HepG2 (cell line): ENCODE measurements around the gene EPB41L4A. TPM values are rescaled to one million over a fixed set of nuclear protein-coding genes. Genes with fewer than 3 reads are reported as not detected.

ENCODE experiments used
- ATAC-seq: fragments of 200-7000 bp; cut with Tn5 transposase; 3 replicates; pipeline ENCODE4 v1.9.1; 2020; ENCODE audit warnings: mild to moderate bottlenecking, moderate library complexity
- BruUV-seq: library from RNA; stranded (reverse); fragments of 400-500 nt; replicated peaks from 2 replicates; lab custom pipeline; 2021; lab: Mats Ljungman, UMichigan
- CTCF ChIA-PET: fragments of 300-600 bp; formaldehyde crosslinking; extraction: SDS; loops from one replicate; lab custom pipeline; 2021; ENCODE audit warnings: low total read pairs, inconsistent platforms, low intra/inter-chr PET ratio; lab: Yijun Ruan, JAX
- POLR2A ChIA-PET: fragments of 350-600 bp; sonication (Branson Sonifier 250); formaldehyde crosslinking; loops from one replicate; lab custom pipeline; 2020; ENCODE audit warnings: antibody characterized with exemption, inconsistent platforms; lab: Yijun Ruan, JAX
- DNase-seq: peaks from one replicate; pipeline ENCODE4 v3.0.0-alpha.2; 2015; ENCODE audit warnings: low spot score
- FAIRE-seq: peaks from 3 replicates; lab custom pipeline; 2011; peaks lifted over from hg19 to GRCh38; lab: Jason Lieb, UNC
- H2AFZ ChIP-seq: one replicate; pipeline ENCODE4 v1.6.1; 2011; ENCODE audit warnings: low read length, inconsistent platforms
- H3K27ac ChIP-seq: fragments of 300-600 bp; 3 replicates; pipeline ENCODE4 v1.8.0; 2011; ENCODE audit warnings: mixed run types, mild to moderate bottlenecking, mixed read lengths, low read length, inconsistent platforms; ENCODE audit not compliant: insufficient read depth; ENCODE audit errors: extremely low read length
- H3K27me3 ChIP-seq, 2 experiments: fragments of 200-600 bp in 1 of 2; 2 replicates in 1 of 2; 3 replicates in 1 of 2; pipeline versions ENCODE4 v1.6.0 to v1.8.0; 2011; ENCODE audit warnings: low read length in 2 of 2, mild to moderate bottlenecking in 2 of 2, moderate library complexity in 2 of 2, inconsistent platforms in 1 of 2; ENCODE audit not compliant: insufficient read depth in 2 of 2, control insufficient read depth in 1 of 2
- H3K36me3 ChIP-seq, 2 experiments: fragments of 200-600 bp in 1 of 2; replicated peaks in 1 of 2; 2 replicates in 1 of 2; 3 replicates in 1 of 2; pipeline versions ENCODE4 v1.5.1 to v1.8.0; 2011; ENCODE audit warnings: low read length in 2 of 2, inconsistent platforms in 1 of 2; ENCODE audit not compliant: insufficient read depth in 2 of 2, control insufficient read depth in 1 of 2
- H3K4me1 ChIP-seq: 2 replicates; pipeline ENCODE4 v1.5.1; 2012; ENCODE audit warnings: low read length, inconsistent platforms; ENCODE audit not compliant: insufficient read depth
- H3K4me2 ChIP-seq: 2 replicates; pipeline ENCODE4 v1.6.0; 2011; ENCODE audit warnings: low read depth, low read length, inconsistent platforms
- H3K4me3 ChIP-seq, 3 experiments: fragments of 200-600 bp in 1 of 3; sonication (generic), shearing (Covaris generic) in 1 of 3; replicated peaks in 1 of 3; 2 replicates each; pipeline ENCODE4 v1.5.1; 2011 to 2016; ENCODE audit warnings: low read length in 3 of 3, inconsistent platforms in 2 of 3, low read depth in 2 of 3, mild to moderate bottlenecking in 2 of 3, control low read depth in 1 of 3, mixed read lengths in 1 of 3; ENCODE audit not compliant: insufficient read depth in 1 of 3
- H3K79me2 ChIP-seq: one replicate; pipeline ENCODE4 v1.6.1; 2011; ENCODE audit warnings: low read length, inconsistent platforms; ENCODE audit not compliant: insufficient read depth
- H3K9ac ChIP-seq: 2 replicates; pipeline ENCODE4 v1.6.0; 2011; ENCODE audit warnings: mild to moderate bottlenecking, low read depth, low read length, inconsistent platforms; ENCODE audit not compliant: insufficient read depth
- H3K9me3 ChIP-seq: 2 replicates; pipeline ENCODE4 v1.5.1; 2012; ENCODE audit warnings: mild to moderate bottlenecking, low read length
- H4K20me1 ChIP-seq: 2 replicates; pipeline ENCODE4 v1.6.0; 2011; ENCODE audit warnings: inconsistent platforms, mild to moderate bottlenecking, low read length, moderate library complexity; ENCODE audit not compliant: insufficient read depth
- ATM ChIP-seq: fragments of 450-650 bp; IDR thresholded peaks from 2 replicates; pipeline ENCODE4 v1.7.1; 2017; ENCODE audit warnings: mild to moderate bottlenecking, borderline replicate concordance
- MAFK ChIP-seq, 2 experiments: IDR thresholded peaks in 1 of 2; conservative IDR thresholded peaks in 1 of 2; 2 replicates each; pipeline ENCODE4 v1.6.1; 2011; ENCODE audit warnings: improper control_type of control experiment in 2 of 2, low read length in 2 of 2
- NFE2L2 ChIP-seq: fragments of 150-350 bp; IDR thresholded peaks from 2 replicates; pipeline ENCODE4 v1.6.1; 2014; ENCODE audit warnings: low read length
- REL ChIP-seq: sonication (generic); formaldehyde crosslinking; conservative IDR thresholded peaks from 2 replicates; pipeline ENCODE4 v1.8.0; 2022; ENCODE audit warnings: mild to moderate bottlenecking, missing genetic modification reagents, moderate library complexity
- RNF219 ChIP-seq: sonication (generic); formaldehyde crosslinking; IDR thresholded peaks from 2 replicates; pipeline ENCODE4 v1.5.0; 2020; ENCODE audit warnings: mild to moderate bottlenecking, missing genetic modification reagents
- ZMYM2 ChIP-seq: sonication (generic); formaldehyde crosslinking; IDR thresholded peaks from 2 replicates; pipeline ENCODE4 v1.8.0; 2022; ENCODE audit warnings: mild to moderate bottlenecking, missing genetic modification reagents
- ZNF24 ChIP-seq: fragments of 450-650 bp; IDR thresholded peaks from 2 replicates; pipeline ENCODE4 v1.6.1; 2017; ENCODE audit warnings: antibody characterized with exemption, mild to moderate bottlenecking
- ZNF496 ChIP-seq: sonication (generic); formaldehyde crosslinking; IDR thresholded peaks from 2 replicates; pipeline ENCODE4 v1.8.1; 2023; ENCODE audit warnings: mild to moderate bottlenecking, moderate library complexity, missing genetic modification reagents; ENCODE audit not compliant: insufficient replicate concordance
- WGBS: methylation state at CpG from one replicate; pipeline ENCODE4 v1.1.6; 2017; ENCODE audit warnings: low lambda C conversion rate; 5-methylcytosine and 5-hydroxymethylcytosine counted together
- in situ Hi-C: cut with HindIII; loops from 2 replicates; pipeline ENCODE4 v1.10.0; 2017; ENCODE audit warnings: low pct_unique_long_range_greater_than_20kb; ENCODE audit not compliant: extremely low pct_ligation_motif_present
- intact Hi-C: fragments of 100-400 bp; cut with micrococcal nuclease; formaldehyde crosslinking; loops from one replicate; pipeline ENCODE4 v1.10.0; 2022; ENCODE audit not compliant: unreplicated experiment
- polyA plus RNA-seq, 8 experiments: library from polyadenylated mRNA; depleted of rRNA in 3 of 8; stranded (reverse) in 7 of 8; unstranded in 1 of 8; fragments of >200 nt; fragmentation: Illumina TruSeq in 4 of 8; extraction: Trizol in 4 of 8; gene quantifications; 2 replicates each; pipeline versions ENCODE4 v1.2.1 to v1.2.3, GENCODE V29; 2011 to 2016; ENCODE audit warnings: low read depth in 4 of 8, missing spikeins in 1 of 8, mixed read lengths in 1 of 8; ENCODE audit not compliant: insufficient read depth in 1 of 8
- total RNA-seq, 5 experiments: library from RNA; depleted of rRNA; stranded (reverse); fragments of >200 nt; fragmentation: Illumina TruSeq; extraction: Trizol; gene quantifications; 2 replicates each; pipeline ENCODE4 v1.2.3, GENCODE V29; 2016; ENCODE audit warnings: low read depth in 1 of 5

Gene EPB41L4A
- total and polyA plus RNA-seq, 2 of the 13 experiments (the other 11 are each of a cell fraction or from before 2014, with no cell fraction given), result 0.07 TPM; not detected in 1

- CTCF ChIA-PET, result no interaction called here
- Histone ChIP-seq H3K9ac (no peak overlapping the region), H3K27me3 (no peaks in the 10 kb centered on the region; a peak in 1 of 5 replicates), H3K79me2 (no peaks in the 10 kb centered on the region), H2AFZ (no peak overlapping the region), H3K4me3 (no peak overlapping the region), H3K9me3 (no peaks in the 10 kb centered on the region), H3K36me3 (no peaks in the 10 kb centered on the region), H3K27ac (no peak overlapping the region), H3K4me1 (no peaks in the 10 kb centered on the region), H3K4me2 (no peak overlapping the region), H4K20me1 (no peaks in the 10 kb centered on the region)
- BruUV-seq, result no TSS peak
- intact Hi-C loops (no loop called here), in situ Hi-C loops (no loop called here)
- POLR2A ChIA-PET, result no interaction called here
- no peak for TF ChIP-seq ZNF496 (CRISPR knock-in tag)
- TF ChIP-seq ZMYM2 (CRISPR knock-in tag), result no peak
- TF ChIP-seq ZNF24, result no peak
- TF ChIP-seq NFE2L2, result peak; percentile 65
- no peak for TF ChIP-seq RNF219 (CRISPR knock-in tag)
- TF ChIP-seq REL, result no peak
- TF ChIP-seq MAFK (conservative IDR thresholded peaks at IDR 0.05 in 1 of 2, IDR thresholded peaks at IDR 0.05 in 1 of 2; ENCODE audit: low read length in 2 of 2), result peak in 1 of 2 experiments; percentile 33; a peak in 1 of 4 replicates
- no peak for TF ChIP-seq ATM
- 13% methylated on average over 4 of the region's 4 CpGs for WGBS
- DNase-seq (no peak), FAIRE-seq (no peak), ATAC-seq (no peak)
Observed at GRCh38 chr5:112270299-112271293, 148.5 kb downstream of the EPB41L4A start.
